H9 (cell line): ENCODE data around the gene DHODH. TPM values are rescaled to one million over a fixed set of nuclear protein-coding genes. Genes with fewer than 3 reads are reported as not detected.
"Not testable (repeated sequence)": the region's sequence is repeated elsewhere in the genome, so short reads cannot be mapped to it uniquely, and the experiment has no call there.

ENCODE experiments used
- DNase-seq: peaks from one replicate; pipeline ENCODE4 v3.0.0-alpha.2; 2017
- H2AFZ ChIP-seq: one replicate; pipeline ENCODE4 v1.6.1; 2013; ENCODE audit warnings: mild to moderate bottlenecking, low read length, control low read depth, moderate library complexity
- H2AK5ac ChIP-seq: 2 replicates; pipeline ENCODE4 v1.6.1; 2013; ENCODE audit warnings: low read length, control low read depth, mixed read lengths; ENCODE audit not compliant: insufficient read length
- H2BK120ac ChIP-seq: one replicate; pipeline ENCODE4 v1.6.1; 2013; ENCODE audit warnings: low read depth, mild to moderate bottlenecking, low read length, control low read depth, inconsistent platforms; ENCODE audit not compliant: poor library complexity, severe bottlenecking
- H2BK12ac ChIP-seq: 2 replicates; pipeline ENCODE4 v1.6.1; 2013; ENCODE audit warnings: low read length, control low read depth, mixed read lengths, low read depth; ENCODE audit not compliant: insufficient read length
- H2BK15ac ChIP-seq: 2 replicates; pipeline ENCODE4 v1.6.1; 2013; ENCODE audit warnings: low read depth, low read length, control low read depth
- H2BK20ac ChIP-seq: one replicate; pipeline ENCODE4 v1.6.1; 2013; ENCODE audit warnings: low read depth, mild to moderate bottlenecking, low read length, control low read depth, inconsistent platforms; ENCODE audit not compliant: poor library complexity, severe bottlenecking
- H2BK5ac ChIP-seq: 2 replicates; pipeline ENCODE4 v1.6.1; 2013; ENCODE audit warnings: low read length, control low read depth, mixed read lengths; ENCODE audit not compliant: insufficient read length
- H3K14ac ChIP-seq: 2 replicates; pipeline ENCODE4 v1.6.1; 2013; ENCODE audit warnings: low read length, control low read depth; ENCODE audit not compliant: insufficient read depth
- H3K18ac ChIP-seq: 2 replicates; pipeline ENCODE4 v1.6.1; 2013; ENCODE audit warnings: low read depth, mild to moderate bottlenecking, mixed read lengths, low read length, control low read depth; ENCODE audit not compliant: insufficient read length
- H3K23ac ChIP-seq: 2 replicates; pipeline ENCODE4 v1.6.1; 2013; ENCODE audit warnings: low read length, control low read depth, mixed read lengths, low read depth; ENCODE audit not compliant: insufficient read length
- H3K23me2 ChIP-seq: 2 replicates; pipeline ENCODE4 v1.6.1; 2013; ENCODE audit warnings: low read depth, mild to moderate bottlenecking, mixed read lengths, low read length, control low read depth; ENCODE audit not compliant: insufficient read length, poor library complexity, severe bottlenecking
- H3K27ac ChIP-seq: 2 replicates; pipeline ENCODE4 v1.5.1; 2013; ENCODE audit warnings: low read length, control low read depth, mixed read lengths, low read depth; ENCODE audit not compliant: insufficient read length
- H3K27me3 ChIP-seq: 2 replicates; pipeline ENCODE4 v1.6.1; 2013; ENCODE audit warnings: low read length, control low read depth, inconsistent platforms; ENCODE audit not compliant: insufficient read depth
- H3K4ac ChIP-seq: 2 replicates; pipeline ENCODE4 v1.6.1; 2013; ENCODE audit warnings: low read depth, mild to moderate bottlenecking, control low read depth, inconsistent platforms, low read length, moderate library complexity
- H3K4me1 ChIP-seq: 2 replicates; pipeline ENCODE4 v1.6.1; 2013; ENCODE audit warnings: low read length, control low read depth, inconsistent platforms; ENCODE audit not compliant: insufficient read depth
- H3K4me2 ChIP-seq: 2 replicates; pipeline ENCODE4 v1.6.1; 2013; ENCODE audit warnings: low read length, control low read depth, mixed read lengths; ENCODE audit not compliant: insufficient read length, insufficient read depth
- H3K56ac ChIP-seq: 2 replicates; pipeline ENCODE4 v1.6.1; 2013; ENCODE audit warnings: low read depth, mild to moderate bottlenecking, mixed read lengths, low read length, control low read depth; ENCODE audit not compliant: insufficient read length
- H3K79me1 ChIP-seq: 2 replicates; pipeline ENCODE4 v1.6.1; 2013; ENCODE audit warnings: low read depth, mild to moderate bottlenecking, moderate library complexity, low read length, control low read depth, inconsistent platforms; ENCODE audit not compliant: insufficient read depth, poor library complexity, severe bottlenecking
- H3K79me2 ChIP-seq: 2 replicates; pipeline ENCODE4 v1.6.1; 2013; ENCODE audit warnings: low read length, control low read depth, inconsistent platforms; ENCODE audit not compliant: insufficient read depth
- H3K9ac ChIP-seq: 2 replicates; pipeline ENCODE4 v1.6.1; 2013; ENCODE audit warnings: low read length, control low read depth, mixed read lengths; ENCODE audit not compliant: insufficient read length; ENCODE audit errors: extremely low read depth
- H3K9me3 ChIP-seq: one replicate; pipeline ENCODE4 v1.6.1; 2013; ENCODE audit warnings: low read depth, low read length, inconsistent platforms; ENCODE audit not compliant: control insufficient read depth
- H3T11ph ChIP-seq: one replicate; pipeline ENCODE4 v1.6.1; 2013; ENCODE audit warnings: mild to moderate bottlenecking, low read length, control low read depth, inconsistent platforms
- H4K20me1 ChIP-seq: one replicate; pipeline ENCODE4 v1.6.1; 2013; ENCODE audit not compliant: control insufficient read depth, insufficient read length, insufficient read depth
- H4K5ac ChIP-seq: 2 replicates; pipeline ENCODE4 v1.6.1; 2013; ENCODE audit warnings: low read depth, mild to moderate bottlenecking, mixed read lengths, low read length, control low read depth; ENCODE audit not compliant: insufficient read length
- H4K8ac ChIP-seq: replicated peaks from 2 replicates; pipeline ENCODE4 v1.6.1; 2013; ENCODE audit warnings: low read length, control low read depth, mixed read lengths, low read depth; ENCODE audit not compliant: insufficient read length
- H4K91ac ChIP-seq: 2 replicates; pipeline ENCODE4 v1.6.1; 2013; ENCODE audit warnings: low read depth, mild to moderate bottlenecking, moderate library complexity, mixed read lengths, low read length, control low read depth; ENCODE audit not compliant: insufficient read length
- H3K27ac Mint-ChIP-seq, 3 experiments: 2 replicates in 2 of 3; 3 replicates in 1 of 3; pipeline ENCODE4 v1.8.0; 2020 to 2021; ENCODE audit warnings: mixed read lengths in 3 of 3, mild to moderate bottlenecking in 1 of 3, moderate library complexity in 1 of 3
- H3K27me3 Mint-ChIP-seq: 2 replicates; pipeline ENCODE4 v1.8.0; 2021; ENCODE audit warnings: low read depth, mild to moderate bottlenecking, moderate library complexity, mixed read lengths
- H3K36me3 Mint-ChIP-seq, 3 experiments: 2 replicates in 2 of 3; 3 replicates in 1 of 3; pipeline ENCODE4 v1.8.0; 2020 to 2021; ENCODE audit warnings: low read depth in 3 of 3, mixed read lengths in 3 of 3; ENCODE audit not compliant: insufficient read depth in 1 of 3
- H3K4me1 Mint-ChIP-seq, 2 experiments: 2 replicates each; pipeline ENCODE4 v1.8.0; 2020; ENCODE audit warnings: mixed read lengths in 2 of 2
- H3K4me3 Mint-ChIP-seq, 2 experiments: 2 replicates in 1 of 2; 3 replicates in 1 of 2; pipeline ENCODE4 v1.8.0; 2020 to 2021; ENCODE audit warnings: mild to moderate bottlenecking in 2 of 2, mixed read lengths in 2 of 2, moderate library complexity in 1 of 2
- H3K9me3 Mint-ChIP-seq, 2 experiments: 2 replicates in 1 of 2; 3 replicates in 1 of 2; pipeline ENCODE4 v1.8.0; 2020; ENCODE audit warnings: mild to moderate bottlenecking in 2 of 2, mixed read lengths in 2 of 2, moderate library complexity in 1 of 2
- WGBS: extraction: QIAGEN DNeasy Blood & Tissue Kit; methylation state at CpG from one replicate; pipeline ENCODE4 v1.1.7; 2013; ENCODE audit warnings: missing lambda C conversion rate, low lambda C conversion rate, mixed read lengths; ENCODE audit not compliant: insufficient read length; ENCODE audit errors: extremely low coverage; 5-methylcytosine and 5-hydroxymethylcytosine counted together
- total RNA-seq: library from RNA; stranded (reverse); gene quantifications from 2 replicates; pipeline ENCODE4 v1.2.1, GENCODE V29; 2021

The DHODH gene
- total RNA-seq, 1 experiment from 2014 or later, result 16.4 TPM

GRCh38 chr16:72059060-72059459 lies 50.5 kb downstream of the DHODH start:
- H2BK12ac ChIP-seq, H3K79me1 ChIP-seq, H4K8ac ChIP-seq, H3K23me2 ChIP-seq, H3K27ac Mint-ChIP-seq, H2AK5ac ChIP-seq, H2AFZ ChIP-seq, H4K91ac ChIP-seq, H3K27me3 Mint-ChIP-seq, H3K14ac ChIP-seq, H3K4me1 ChIP-seq, H3K4ac ChIP-seq, H3K18ac ChIP-seq, H3K4me3 Mint-ChIP-seq, H3K27ac ChIP-seq, H3K79me2 ChIP-seq, H4K5ac ChIP-seq, H2BK15ac ChIP-seq, H3K9ac ChIP-seq, H3K56ac ChIP-seq, H3T11ph ChIP-seq, DNase-seq, H3K27me3 ChIP-seq, H3K4me2 ChIP-seq, H3K23ac ChIP-seq, H4K20me1 ChIP-seq, H3K36me3 Mint-ChIP-seq, H3K9me3 ChIP-seq, H3K9me3 Mint-ChIP-seq, H2BK5ac ChIP-seq, H2BK120ac ChIP-seq, H3K4me1 Mint-ChIP-seq, H2BK20ac ChIP-seq: not testable (repeated sequence)
- no CpG with 5 or more reads among the region's 7 CpGs for WGBS
